Activated CD4-positive, alpha-beta T cell treated with anti-CD3 and anti-CD28 coated beads for 4 hours (primary cell): Measurements from ENCODE around the gene CLPTM1L.
"Not testable (repeated sequence)": the region's sequence is repeated elsewhere in the genome, so short reads cannot be mapped to it uniquely, and the experiment has no call there.

ENCODE experiments used
- DNase-seq, 2 donors: peaks; one replicate each; pipeline ENCODE4 v3.0.0-alpha.2; 2020

The CLPTM1L gene

GRCh38 chr5:1339139-1339817 lies 5.6 kb downstream of the CLPTM1L start:
- DNase-seq, result not testable (repeated sequence)

DNA sequence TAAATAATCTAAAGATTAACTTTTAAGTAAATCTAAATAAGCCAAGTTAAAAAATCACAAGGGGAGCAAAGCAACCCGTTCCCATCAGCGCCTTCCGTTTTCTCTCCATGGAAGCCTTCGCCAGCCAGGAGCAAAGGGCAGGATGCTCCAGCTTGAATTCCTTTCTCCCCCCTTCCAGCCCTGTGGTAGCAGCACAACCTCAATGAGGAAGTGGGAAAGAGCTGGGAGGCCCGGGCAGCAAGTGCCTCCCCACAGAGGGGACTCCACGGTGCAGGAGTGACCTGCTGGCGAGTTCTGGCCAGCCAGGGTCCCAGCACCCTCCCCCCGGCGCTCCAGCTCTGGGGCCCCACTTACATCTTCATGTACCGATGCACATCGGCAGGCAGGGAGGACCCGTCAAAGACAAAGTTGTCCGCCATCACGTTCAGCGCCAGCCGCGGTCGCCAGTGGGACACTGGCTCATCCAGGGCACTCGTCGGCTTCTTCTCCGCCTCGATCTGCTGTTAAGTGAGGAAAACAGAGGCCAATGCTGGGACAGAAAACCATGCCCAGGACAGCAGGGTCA lies 6.3 kb downstream of the CLPTM1L start:
- DNase-seq, result no peak

DNA sequence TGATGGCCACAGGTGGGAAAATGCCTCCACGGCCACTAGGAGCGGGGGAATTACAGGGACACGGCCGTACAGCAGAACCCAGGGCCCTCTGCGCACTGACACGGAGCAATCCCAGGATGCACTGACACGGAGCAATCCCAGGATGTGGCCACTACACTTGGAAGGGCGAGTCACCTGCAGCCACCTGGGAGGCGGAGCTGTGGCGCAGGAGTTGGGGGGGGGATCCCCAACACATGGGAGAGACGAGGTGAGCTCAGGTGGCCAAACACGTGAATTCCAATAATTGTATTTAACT lies 6.8 kb downstream of the CLPTM1L start:
- no peak for DNase-seq

- DNase-seq, result no peak
These were observed 7.3 kb downstream of the CLPTM1L start for GRCh38 chr5:1337489-1338195.

GRCh38 chr5:1336749-1337488 lies 8.0 kb downstream of the CLPTM1L start:
- DNase-seq, result no peak

DNA sequence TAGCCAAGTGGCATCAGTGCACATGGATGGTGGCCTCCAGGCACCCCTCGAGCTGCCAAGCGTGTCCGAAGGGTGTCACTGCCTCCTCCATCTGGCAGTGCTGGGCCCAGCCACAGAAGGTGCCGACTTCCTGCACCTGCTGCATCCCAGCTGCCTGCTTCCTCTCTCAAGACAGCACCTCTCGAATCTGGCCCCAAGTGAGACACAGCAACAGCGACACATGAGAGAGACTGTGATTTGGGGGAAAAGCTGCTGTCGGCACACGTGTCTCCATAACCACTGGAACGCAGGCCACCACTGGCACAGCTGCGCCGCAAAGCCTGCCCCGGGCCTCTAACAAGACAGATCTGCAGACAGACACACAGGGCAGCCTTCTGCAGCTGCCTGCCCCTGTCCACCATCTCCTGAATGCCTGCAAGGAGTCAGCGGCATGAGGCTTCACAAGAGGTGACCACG lies 8.8 kb downstream of the CLPTM1L start:
- DNase-seq, result no peak

GRCh38 chr5:1335540-1336095 lies 9.3 kb downstream of the CLPTM1L start:
- DNase-seq, result no peak

DNA sequence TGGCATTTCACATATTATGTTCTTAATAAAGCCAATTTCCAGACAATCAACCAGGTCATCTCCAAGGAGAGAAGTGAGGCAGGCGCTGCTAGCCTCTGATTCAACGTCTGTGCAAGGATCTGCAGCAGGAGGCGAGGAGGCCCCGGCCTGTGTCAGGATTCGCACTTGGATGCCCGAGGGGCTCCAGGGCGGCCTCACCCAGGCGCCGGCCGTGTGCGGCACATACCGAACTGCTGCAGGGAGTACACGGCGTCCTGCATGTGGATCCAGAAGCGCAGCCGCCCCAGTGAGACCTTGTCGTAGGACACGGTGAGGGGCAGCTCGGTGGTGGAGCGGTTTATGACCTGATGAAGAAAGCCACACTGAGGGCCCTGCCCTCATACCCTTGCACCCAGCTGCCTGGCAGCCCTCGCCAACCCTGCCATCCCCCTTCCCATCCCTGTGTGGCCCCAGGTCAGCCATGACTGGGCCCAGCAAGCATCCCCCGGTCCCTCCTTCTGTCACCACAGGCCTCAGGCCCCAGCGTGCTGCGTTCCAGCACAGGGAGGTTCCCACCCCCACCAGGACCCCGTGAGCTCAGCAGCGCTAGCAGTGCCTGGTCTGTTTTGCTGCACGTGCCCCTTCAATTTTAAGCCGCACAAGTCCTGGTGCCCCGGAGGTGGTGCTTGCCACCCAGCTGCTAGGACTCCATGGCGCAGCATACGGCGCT lies 9.9 kb downstream of the CLPTM1L start:
- DNase-seq, result no peak

DNA sequence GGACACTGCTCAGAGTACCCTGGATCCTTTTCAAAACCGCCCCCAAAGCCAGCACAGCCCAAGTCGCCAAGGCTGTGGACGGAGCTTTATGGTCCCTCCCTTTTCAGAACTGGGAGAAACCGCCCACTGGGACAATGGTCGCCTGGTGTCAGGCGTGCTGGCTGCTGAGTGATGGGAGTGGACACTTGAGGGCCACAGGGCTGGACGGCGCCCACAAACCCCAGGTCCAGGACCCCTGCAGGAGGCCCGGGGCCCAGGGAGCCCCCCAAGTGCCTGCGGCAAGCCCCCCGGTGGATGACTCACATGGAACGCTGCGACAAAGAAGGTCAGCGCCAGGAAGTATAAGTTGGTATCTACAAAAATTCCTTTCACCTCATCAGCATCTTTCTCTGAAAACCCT lies 10.9 kb downstream of the CLPTM1L start:
- no peak for DNase-seq

- not testable (repeated sequence) for DNase-seq
These were observed 11.6 kb downstream of the CLPTM1L start for GRCh38 chr5:1333286-1333685.

GRCh38 chr5:1332461-1333001 lies 12.4 kb downstream of the CLPTM1L start:
- no peak for DNase-seq

DNA sequence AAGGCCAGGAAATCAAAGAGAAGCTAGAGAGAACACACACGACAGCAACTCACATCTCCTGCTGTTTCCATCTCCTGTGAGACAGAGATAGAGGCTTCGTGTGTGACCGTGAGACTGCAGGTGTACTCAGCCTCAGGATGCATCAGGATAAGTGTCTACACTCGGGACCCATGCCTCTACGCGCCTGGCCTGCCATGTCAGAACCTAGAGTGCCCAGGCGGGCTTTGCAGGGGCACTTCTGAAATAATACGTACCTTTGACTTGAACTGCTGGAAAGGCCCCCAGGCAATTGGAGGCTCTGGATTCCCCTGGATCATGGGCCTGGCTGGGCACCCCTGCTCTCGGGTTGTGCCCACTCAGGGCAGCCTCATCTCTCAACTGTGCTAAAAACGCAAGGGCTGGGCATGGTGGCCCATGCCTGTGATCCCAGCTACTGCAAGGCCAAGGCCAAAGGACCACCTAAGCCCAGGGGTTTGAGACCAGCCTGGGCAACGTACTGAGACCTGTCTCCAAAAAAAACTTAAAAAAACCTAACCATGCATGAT lies 13.0 kb downstream of the CLPTM1L start:
- DNase-seq, result no peak

- no peak for DNase-seq
These were observed 13.8 kb downstream of the CLPTM1L start for GRCh38 chr5:1330847-1331831.

DNA sequence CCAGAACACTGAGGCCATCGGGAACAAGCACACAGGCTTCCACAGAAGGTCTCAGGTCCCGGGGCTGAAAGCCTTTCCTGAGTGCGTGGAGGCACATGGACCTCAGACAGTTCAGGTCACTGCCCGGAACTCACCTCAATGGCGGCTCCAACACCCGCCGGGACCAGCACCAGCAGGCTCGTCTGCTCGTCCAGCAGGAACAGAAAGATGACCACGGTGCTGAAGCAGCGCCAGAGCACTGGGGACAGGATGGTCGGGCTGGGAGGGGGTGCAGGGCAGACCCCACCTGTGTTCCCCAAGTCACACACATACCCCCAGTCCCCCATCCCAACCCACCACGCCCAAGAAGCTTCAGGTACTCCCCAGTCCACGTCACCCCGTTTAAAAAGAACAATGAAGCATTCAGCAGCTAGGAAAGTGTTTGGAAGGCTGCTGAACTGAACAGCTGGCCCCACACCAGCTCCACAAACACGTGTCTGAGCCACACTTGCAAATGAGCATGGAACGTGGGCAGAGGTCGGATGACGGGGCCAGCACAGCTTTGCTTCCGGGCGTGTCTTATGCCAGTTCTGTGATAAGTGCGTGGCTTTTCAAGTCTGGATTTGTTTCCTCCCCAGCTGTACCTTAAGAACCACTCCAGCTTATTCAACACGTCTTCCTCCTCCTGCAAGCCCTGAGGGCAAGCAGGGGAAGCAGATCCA lies 14.6 kb downstream of the CLPTM1L start:
- DNase-seq, result no peak

DNA sequence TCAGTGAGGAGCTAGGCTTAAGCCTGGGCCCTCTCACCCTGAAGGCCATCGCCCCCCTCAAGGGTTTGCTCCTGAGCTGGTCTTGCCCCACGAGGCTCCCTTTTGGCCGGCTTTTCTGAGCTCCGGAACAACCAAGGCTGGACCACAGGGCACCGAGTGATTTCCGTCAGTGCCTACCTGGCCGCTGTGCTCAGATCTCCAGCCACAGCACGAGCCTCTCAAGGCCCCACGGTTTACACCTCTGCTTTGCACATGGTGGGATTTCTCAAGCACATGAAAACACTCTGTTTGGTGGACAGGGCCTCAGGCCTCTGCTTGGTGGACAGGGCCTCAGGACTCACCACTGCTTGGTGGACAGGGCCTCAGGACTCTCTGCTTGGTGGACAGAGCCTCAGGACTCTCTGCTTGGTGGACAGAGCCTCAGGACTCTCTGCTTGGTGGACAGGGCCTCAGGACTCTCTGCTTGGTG lies 15.8 kb downstream of the CLPTM1L start:
- no peak for DNase-seq

- DNase-seq, result not testable (repeated sequence)
These were observed 16.4 kb downstream of the CLPTM1L start for GRCh38 chr5:1328237-1329110.

DNA sequence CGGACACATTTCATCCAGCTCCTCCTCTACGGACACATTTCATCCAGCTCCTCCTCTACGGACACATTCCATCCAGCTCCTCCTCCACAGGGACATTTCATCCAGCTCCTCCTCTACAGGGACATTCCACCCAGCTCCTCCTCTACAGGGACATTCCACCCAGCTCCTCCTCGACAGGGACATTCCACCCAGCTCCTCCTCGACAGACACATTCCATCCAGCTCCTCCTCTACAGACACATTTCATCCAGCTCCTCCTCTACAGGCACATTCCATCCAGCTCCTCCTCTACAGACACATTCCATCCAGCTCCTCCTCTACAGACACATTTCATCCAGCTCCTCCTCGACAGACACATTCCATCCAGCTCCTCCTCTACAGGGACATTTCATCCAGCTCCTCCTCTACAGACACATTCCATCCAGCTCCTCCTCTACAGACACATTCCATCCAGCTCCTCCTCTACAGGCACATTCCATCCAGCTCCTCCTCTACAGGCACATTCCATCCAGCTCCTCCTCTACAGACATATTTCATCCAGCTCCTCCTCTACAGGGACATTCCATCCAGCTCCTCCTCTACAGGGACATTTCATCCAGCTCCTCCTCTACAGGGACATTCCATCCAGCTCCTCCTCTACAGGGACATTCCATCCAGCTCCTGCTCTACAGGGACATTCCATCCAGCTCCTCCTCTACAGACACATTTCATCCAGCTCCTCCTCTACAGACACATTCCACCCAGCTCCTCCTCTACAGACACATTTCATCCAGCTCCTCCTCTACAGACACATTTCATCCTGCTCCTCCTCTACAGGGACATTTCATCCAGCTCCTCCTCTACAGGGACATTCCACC lies 17.8 kb downstream of the CLPTM1L start:
- DNase-seq, result not testable (repeated sequence)

- not testable (repeated sequence) for DNase-seq
These were observed 18.4 kb downstream of the CLPTM1L start for GRCh38 chr5:1326532-1326875.
